Measurements from ENCODE around the gene JAG2.
"Not testable (repeated sequence)": the region's sequence is repeated elsewhere in the genome, so short reads cannot be mapped to it uniquely, and the experiment has no call there.

Gene JAG2

DNA sequence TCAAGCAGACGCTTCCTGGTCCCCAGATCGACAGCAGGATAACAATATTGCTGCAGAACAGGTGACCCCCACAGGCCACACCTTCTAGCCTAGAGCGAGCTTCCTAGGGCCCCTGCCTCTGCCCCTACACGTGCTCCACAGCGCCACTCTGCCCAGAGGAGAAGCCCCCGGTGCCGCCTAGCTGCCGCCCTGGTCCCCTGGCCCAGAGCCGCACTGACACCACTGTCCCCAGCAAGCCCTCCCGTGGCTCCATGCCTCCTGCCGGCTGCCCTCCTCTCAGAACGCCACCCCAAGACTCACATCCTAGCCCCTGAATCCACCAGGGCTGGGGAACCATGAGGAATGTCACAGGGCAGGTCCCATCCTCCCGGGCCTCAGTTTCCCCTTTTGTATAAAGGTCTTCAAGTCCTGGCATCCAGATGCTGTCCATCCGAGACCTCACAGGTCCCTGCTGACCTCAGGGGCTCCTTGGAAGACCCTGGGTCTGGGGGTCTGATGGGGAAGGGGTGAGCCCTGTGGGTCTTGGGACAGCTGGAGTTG is 31.0 kb downstream of the JAG2 start:
- no peak for DNase-seq

DNA sequence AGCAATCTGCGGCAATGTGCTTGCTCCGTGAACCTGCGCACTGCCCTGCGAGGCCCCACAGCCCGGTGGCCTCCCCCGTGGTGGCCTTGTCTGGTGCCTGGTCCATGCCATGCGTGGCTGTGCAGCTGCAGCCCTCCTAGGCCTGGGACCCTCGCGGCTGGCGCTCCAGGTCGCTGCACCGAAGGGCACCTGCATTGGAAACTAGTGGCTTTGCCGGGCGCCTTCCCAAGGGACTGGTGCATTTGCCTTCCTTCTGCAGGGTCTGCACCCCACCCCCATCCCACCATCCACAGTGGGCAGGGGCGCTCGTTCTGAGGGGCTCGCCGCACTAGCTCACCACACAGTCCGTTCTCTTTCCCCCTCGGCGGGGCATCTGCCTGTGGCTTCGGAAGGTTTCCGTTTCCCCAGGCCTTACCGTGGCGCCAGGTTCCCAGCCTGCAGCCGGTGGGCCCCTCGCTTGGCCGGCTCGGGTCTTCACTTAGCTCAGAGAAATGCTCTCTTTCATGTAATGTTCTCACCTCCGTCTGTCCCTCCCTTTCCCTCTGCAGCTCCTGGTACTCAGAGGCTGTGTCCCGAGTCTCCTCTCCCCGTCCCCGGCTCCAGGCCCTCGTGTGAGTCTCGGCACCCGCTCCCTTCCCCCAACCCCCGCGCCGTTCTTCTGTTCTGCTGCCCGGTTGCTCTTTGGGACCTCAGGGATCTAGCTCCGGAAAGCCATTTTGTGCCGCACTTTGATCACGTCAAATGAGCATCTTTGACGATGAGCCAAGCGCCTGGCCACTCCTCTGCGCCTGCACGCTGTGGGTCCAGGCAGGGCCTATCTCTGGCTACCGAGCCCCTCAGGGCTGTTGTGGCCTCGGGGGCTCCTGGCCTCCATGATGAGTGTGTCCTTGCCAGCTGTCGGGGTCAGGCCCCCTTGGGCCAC is 31.9 kb downstream of the JAG2 start:
- no peak for DNase-seq

DNA sequence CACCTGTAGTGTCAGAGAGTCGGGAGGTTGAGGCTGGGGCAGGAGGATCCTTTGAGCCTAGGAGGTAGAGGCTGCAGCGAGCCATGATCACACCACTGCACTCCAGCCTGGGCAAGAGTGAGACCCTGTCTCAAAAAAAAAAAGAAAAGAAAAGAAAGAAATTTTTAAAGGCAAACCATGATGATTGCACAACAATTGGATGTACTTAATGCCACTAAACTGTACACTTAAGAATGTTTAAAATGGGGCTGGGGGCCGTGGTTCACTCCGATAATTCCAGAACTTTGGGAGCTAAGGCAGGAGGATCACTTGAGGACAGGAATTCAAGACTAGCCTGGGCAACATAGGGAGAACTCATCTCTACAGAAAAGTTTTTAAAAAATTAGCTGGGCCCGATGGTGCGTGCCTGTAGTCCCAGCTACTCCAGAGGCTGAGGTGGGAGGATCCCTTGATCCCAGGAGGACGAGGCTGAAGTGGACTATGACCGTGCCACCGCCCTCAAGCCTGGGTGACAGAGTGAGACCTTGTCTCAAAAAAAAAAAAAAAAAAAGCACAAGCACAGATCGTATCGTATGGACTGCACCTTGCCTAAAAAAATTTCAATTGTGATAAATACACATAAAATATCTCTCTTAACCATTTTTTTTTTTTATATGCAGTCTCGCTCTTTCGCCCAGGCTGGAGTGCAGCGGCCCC is 32.7 kb downstream of the JAG2 start:
- DNase-seq, result no peak

DNA sequence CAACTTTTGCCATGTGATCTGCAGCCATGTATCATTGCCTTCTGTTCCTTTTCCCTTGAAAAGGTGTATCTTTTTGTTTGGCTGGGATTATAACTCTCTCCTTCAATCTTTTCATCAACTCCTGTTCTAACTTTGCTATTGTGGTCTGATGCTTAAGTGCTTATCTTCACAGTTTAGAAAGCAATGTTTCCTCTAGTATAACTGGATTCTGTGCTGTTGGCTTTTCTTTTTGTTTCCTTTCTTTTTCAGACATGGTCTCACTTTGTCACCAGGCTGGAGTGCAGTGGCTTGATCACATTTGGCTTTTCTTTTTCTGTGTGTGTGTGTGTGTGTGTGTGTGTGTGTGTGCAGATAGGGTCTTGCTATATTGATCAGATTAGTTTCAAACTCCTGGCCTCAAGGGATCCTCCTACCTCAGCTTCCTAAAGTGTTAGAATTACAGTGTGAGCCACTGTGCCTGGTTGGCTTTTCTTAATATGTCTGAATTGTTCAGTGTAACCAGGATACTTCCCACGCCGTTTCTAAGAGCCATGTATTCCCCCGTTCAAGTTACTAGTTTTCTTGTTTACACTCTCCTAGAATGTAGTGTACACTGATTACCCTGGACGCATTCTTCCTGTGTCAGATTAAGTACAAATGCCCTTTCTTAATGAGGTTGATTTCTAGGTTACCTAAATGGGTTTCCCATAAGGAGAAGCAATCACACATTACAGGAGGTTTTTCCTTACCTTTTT is 35.5 kb downstream of the JAG2 start:
- DNase-seq, result no peak

DNA sequence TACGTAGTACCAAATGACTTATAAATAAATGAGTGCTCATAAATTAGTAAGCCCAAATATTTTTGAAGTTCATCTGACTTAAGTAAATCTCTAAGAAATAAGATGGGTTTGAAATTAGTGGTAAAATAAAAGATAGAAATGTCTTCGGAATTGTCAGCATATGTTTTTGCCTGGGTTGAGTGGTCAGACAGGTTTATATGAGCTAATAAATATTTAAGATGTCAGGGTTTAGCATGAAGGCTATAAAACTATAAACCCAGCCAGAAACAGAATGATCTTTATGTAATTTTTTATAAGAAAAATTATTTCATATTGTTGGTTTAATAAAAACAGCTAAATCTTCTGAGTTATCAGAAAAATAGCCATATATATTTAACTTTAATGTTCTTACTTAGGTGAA is 37.3 kb downstream of the JAG2 start:
- DNase-seq, result no peak

DNA sequence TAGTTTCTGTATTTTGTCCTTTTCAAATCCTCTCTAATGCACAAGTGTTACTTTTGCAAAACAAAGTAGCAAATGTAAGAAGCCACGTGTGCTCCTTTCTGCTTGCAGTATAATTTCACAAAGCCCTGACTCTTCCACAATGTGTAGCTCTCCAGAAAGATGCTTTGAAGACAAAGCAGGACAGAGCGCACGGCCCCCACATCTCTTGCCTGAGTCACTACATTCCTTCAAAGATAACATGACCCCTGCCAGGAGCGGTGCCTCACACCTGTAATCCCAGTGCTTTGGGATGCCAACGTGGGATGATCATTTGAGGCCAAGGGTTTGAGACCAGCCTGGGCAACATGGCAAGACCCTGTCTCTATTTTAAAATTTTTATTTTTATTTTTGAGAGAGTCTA is 40.5 kb downstream of the JAG2 start:
- no peak for DNase-seq

DNA sequence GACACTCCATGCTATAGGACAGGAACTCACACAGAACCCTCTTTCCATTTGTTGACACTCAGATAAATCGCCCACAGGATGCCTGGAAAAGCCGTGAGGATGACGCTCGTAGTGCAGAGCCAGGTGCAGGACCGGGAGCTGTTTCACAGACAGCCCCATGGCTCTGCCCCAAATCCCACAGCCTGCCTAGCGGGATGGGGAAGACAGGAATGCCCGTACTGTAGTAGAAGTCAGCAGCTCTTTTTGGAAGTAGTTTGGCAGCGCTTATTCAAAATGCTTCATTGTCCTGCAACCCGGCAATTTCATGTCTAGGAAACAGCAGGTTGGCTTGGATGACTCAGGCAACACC is 41.6 kb downstream of the JAG2 start:
- DNase-seq, result no peak

DNA sequence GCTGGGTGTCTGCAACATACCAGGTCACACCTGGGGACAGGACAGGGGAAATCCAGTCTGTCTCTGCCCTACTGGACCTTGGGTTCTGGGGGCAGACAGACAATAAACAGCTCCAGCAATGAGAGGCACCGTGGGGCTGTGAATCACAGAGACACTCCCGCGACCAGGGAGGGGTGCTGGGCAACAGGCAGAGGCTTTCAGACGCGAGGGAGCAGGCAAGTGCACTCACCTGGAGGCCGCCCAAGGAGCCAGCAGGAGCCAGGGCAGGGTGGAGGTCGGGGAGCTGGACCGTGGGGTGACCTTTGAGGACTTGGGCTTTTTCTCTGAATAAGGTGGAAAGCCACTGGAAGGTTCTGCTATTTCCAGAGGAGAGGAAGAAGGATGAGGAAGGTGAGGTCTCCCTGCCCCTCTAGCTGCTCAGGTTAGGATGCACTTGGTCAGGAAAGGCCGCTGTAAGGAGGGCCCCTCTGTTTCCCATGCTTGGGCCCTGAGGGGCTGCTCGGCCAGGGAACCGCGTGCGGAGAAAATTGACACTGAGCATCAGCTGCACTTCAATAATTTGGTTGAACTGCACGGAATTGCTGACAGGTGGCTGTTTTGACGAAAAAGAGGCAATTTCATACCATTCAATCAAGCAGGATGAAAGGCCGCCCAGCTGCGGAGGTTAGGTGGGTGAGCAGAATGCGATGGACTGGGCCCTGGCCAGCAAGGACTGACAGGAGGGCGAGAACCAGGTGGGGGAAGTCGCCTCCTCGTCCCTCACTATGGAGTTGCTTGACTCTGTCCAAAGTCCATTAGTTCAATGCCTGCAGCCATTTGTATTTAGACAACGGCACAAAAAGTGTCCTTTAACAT is 42.2 kb downstream of the JAG2 start:
- DNase-seq, result no peak

DNA sequence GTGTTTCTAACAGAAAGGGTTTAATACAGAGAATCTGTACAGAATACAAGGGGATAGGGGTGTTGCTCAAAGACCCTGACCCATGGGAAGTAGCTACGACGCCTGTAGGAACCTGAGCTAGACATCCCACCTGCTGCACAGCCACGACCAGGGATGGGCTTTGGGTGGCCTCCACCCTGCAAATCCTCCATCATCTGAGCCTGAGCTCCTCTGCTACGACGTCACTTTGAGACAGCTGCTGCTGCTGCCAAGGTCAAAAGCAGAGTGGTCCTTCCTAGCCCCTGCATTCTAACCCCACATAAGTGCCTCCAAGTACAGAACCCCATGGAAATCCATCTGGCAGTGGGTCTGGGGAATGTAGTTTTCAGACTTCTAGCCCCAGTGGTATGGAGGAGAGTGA is 43.8 kb downstream of the JAG2 start:
- no peak for DNase-seq

DNA sequence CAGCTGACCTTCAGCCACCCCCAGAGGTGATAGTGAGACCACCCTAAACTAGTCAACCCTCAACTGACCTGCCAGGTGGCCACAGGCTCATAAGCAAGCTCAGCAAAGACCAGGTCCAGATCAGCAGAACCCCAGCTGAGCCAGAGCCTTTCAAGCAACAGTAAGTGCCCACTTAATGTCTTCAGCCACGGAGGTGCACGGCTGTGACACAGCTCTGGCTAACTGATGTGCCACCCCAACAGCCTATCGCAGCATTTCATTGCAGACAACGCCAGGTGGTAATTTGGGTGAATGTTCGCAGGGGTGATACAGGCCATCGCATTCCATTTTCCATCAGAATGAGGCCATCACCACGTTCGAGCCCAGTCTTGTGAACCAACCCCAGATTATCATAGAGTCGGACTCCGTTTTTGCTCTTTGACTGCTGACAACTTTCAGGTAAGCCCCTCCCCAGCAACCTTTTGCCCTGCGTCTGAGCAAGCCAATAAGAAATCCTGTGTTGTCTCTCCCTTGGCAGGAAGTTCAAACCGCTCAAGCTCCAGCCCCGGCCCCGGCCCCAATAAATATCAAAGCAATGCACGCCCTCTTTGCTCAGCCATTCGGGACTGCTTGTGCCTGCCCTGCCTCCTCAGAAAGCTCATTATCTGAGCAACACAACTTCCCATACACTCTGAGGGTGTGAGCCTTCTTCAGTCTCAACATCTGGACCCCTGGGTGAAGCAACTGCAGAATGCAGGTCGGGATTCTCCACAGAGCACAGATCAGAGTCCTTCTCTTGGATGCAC is 44.4 kb downstream of the JAG2 start:
- no peak for DNase-seq

DNA sequence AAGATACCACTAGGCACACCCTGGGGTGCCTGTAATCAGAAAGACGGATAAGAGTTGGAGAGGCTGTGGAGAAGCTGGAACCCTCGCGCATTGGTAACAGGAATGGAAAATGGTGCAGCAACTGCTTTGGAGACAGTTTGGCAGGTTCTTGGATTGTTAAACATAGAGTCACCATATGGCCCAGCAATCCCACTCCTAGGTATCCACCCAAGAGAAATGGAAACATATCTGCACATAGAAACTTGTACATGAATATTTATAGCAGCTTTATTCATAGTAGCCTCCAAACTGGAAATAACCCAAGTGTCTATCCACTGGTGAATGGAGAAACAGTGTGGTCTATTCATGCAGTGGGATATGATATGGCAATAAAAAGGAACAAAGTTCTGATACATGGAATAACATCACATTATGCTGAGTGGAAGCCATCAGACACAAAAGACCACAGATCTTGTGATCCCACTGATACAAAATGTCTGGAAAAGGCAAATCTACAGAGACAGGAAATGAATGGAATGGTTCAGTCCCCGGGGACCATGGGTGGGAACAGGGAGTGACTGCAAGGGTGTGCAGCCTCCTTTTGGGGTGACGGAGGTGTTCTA is 45.4 kb downstream of the JAG2 start:
- no peak for DNase-seq

DNA sequence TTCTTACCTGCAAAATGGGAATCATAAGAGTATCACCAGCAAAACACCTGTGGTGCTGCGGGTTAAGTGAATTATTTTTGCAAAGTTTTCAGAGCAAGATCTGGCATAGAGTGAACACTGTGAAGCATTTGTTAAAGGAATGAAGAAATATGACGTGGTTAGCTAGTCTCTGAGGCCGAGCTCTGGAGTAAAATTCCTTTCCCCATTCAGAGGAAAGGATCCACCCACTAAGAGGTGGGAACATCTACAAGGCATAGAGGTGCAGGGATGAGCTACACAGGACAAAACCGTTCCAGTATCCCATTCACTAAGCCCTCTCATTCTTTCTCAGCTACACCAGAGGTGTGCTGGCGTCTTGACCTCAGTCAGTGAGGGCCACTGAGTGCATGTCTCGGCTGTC is 48.5 kb downstream of the JAG2 start:
- no peak for DNase-seq

DNA sequence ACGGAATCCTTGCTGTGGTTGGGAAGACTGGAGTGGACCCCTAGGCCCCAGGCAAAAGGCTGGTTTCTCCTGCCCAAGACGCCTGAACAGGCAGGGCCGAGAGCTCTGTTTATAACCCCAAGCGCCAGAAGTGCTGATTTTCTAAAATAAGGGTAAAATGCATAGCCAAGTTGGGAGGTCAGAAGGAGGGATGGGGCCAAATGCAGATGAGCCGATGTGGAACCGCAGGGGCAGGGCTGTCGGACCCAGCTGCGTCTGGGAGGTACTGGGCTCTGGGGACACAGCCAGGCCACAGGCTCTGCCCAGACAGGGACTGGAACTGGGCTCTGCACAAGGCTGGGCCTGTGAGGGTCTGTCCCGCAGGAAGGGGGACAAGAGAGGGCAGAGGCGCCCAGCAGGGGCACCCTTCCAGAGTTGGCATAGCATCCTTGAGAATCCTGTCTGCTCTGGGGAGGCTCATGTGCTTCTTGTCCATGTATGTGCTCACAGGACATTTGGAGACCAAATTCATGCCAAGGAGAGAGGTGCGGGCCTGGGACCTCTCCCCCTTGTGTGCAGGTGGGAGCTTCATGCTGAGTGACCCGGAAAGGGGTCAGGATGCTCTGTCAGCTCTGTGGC is 49.1 kb downstream of the JAG2 start:
- no peak for DNase-seq

DNA sequence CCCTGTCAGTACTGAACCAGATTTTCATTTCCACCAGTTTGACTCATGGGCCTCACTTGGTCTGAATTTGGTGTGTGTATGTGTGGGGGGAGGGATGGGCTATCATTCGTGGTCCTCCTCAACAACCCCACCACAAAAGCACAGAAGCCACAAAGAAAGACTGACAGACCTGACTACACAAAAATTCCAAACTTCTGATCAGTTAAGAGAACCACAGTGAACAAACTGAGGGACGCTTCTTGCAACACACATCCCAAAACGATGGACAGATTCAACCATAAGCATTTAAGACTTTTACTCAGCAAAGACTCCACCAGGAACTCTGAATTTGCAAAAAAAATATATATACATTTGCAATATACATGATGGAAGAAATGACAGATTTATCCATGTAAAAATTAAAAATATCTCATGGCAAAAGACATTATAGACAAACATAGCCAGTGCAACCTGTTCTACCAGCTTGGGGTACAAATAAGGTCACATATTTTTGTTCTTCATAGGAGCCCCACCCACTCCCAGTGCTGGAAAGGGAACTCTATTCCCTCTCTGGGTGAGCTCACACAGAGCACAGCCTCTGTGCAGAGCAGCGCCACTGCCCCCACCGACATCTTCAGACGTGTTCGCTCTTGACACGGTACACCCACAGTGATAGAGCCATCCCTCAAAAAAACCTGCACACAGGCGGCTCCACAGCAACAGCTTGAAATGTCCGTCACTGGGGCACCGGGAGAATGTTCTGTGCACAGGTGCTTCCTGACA is 49.7 kb downstream of the JAG2 start:
- DNase-seq, result no peak

DNA sequence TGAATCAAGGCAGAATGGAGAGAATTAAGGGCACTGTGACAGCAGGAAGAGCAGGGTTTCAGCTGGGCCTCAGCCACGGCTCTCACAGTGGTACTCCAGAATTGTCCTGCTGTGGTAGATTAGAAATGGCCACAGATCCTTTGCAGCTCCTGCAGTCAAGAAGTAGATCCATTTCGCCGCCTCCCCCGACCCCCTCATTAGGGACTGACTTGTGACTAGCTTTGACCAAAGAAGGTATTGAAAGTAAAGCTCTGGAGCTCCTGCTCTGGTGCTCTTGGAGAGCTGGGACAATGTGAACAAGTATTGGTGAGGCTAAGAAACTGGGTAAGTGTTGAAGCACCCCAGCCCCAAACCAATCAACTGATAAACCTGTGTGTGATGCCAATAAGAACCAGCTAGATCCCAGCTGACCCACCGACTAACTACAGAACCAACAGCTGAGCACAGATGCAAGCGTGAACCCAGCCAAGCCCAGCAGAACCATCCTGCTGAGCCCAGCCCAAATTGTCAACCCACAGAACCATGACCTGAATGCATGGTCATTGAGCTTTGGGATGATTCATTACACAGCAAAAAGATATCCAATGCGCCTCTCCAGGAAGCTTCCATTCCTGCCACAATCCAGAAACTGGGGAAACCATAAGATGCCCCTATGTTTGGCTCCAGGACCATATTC is 50.7 kb downstream of the JAG2 start:
- DNase-seq, result no peak

DNA sequence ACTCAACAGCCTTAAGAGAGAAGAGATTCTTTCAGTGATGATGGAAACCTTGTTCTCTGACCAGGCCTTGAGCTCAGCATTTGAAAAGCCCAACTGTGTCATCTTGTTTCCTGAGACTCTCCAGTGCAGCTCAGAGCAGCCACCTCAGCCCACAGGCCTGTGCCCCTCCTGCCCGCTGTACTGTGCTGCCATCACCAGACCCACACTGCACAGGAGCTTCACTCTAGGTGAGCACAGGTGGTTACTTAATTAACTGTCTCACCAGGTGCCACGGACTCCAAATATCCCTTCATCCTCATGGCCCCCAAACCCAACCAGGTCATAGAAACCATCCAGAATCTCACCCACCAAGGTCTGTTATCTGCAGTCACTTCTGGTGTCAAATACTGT is 51.3 kb downstream of the JAG2 start:
- no peak for DNase-seq

DNA sequence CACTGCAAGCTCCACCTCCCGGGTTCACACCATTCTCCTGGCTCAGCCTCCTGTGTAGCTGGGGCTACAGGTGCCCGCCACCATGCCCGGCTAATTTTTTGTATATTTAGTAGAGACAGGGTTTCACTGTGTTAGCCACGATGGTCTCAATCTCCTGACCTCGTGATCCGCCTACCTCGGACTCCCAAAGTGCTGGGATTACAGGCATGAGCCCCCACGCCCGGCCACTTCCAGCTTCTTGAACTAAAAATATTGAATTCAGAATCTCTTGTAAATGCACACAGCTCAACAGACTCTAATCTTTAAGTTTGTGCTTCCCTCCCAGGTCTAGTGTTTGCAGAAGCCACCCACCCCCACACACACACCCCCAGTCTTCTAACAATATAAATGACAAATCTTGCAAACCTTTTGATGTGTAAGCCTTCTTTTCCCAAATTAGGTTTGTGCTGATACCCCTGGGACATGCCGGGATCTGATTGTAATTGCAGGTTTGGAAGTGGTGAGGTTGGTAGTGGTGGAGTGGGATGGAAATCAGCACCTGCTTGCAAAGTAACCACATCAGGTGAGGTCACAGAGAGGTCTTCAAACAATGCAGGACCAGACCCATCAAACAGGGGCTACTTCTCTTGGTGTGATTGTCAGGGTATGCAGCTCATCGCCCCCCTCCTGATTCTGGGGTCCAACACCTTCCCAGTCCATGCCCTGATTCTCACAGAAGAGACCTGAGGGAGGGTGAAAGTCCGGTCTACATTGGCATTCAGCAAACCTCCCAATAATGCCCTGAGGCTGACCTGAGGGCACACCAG is 51.9 kb downstream of the JAG2 start:
- no peak for DNase-seq

DNA sequence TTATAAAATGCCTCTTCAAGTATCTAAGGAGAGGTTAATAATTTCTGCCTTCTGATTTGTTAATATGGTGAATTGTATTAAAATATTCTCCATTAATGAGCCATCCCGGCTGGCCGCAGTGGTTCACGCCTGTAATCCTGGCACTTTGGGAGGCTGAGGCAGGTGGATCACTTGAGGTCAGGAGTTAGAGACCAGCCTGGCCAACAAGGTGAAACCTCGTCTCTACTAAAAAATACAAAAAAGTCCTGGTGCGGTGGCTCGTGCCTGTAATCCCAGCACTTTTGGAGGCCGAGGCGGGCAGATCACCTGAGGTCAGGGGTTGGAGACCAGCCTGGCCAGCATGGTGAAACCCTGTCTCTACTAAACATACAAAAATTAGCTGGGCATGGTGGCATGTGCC is 59.3 kb downstream of the JAG2 start:
- not testable (repeated sequence) for DNase-seq

DNA sequence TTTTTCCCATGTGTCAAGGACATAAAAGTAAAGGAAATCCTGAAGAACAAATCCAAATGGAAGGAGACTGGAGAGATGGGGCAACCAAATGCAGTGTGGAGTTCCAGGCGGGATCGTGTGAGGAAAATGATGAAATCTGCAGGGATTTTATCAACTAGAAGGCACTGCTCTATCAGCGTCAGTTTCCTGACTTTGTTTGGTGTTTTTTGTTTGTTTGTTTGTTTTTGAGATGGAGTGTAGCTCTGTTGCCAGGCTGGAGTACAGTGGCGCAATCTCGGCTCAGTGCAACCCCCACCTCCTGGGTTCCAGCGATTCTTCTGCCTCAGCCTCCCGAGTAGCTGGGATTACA is 60.1 kb downstream of the JAG2 start:
- no peak for DNase-seq

All from NCI-H1436 treated with DMSO at 0.1 percent for 48 hours (cell line).